OCI-LY7 (cell line): ENCODE data around the gene MYZAP.

Experiments
- EZH2phosphoT487 ChIP-seq: fragments of 200-600 bp; sonication (generic); IDR thresholded peaks from 2 replicates; pipeline ENCODE4 v1.6.1; 2018; ENCODE audit warnings: low read depth, borderline replicate concordance, mild to moderate bottlenecking, mixed run types, antibody characterized with exemption, low read length, moderate library complexity, mixed read lengths
- TF ChIP-seq, protein P1 (sequence below): fragments of 200-600 bp; sonication (generic); conservative IDR thresholded peaks from 2 replicates; pipeline ENCODE4 v1.5.1; 2014; ENCODE audit warnings: mild to moderate bottlenecking, antibody characterized with exemption, low read length, moderate library complexity, mixed read lengths

- TF ChIP-seq, protein P1, sequence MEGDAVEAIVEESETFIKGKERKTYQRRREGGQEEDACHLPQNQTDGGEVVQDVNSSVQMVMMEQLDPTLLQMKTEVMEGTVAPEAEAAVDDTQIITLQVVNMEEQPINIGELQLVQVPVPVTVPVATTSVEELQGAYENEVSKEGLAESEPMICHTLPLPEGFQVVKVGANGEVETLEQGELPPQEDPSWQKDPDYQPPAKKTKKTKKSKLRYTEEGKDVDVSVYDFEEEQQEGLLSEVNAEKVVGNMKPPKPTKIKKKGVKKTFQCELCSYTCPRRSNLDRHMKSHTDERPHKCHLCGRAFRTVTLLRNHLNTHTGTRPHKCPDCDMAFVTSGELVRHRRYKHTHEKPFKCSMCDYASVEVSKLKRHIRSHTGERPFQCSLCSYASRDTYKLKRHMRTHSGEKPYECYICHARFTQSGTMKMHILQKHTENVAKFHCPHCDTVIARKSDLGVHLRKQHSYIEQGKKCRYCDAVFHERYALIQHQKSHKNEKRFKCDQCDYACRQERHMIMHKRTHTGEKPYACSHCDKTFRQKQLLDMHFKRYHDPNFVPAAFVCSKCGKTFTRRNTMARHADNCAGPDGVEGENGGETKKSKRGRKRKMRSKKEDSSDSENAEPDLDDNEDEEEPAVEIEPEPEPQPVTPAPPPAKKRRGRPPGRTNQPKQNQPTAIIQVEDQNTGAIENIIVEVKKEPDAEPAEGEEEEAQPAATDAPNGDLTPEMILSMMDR, result no peak
- TF ChIP-seq EZH2phosphoT487, result no peak
These were observed 93.8 kb downstream of the MYZAP start for GRCh38 chr15:57685306-57686095.
